Adrenal gland (tissue), 12 donors: ENCODE results near the gene PRKCI. TPM values are rescaled to one million over a fixed set of nuclear protein-coding genes. Genes with fewer than 3 reads are reported as not detected.
A peak's percentile ranks its signal among the peaks of the same experiment; 100 is the strongest.

Source experiments
- DNase-seq, 7 donors: peaks; one replicate each; pipeline ENCODE4 v3.0.0-alpha.2; 2019 to 2020
- H3K27ac ChIP-seq, 5 donors: fragments of 200-600 bp; sonication (generic) in 4 of 5; 1 replicate in 3 of 5; 2 replicates in 2 of 5; pipeline versions ENCODE4 v1.5.1 to v1.8.0; 2016 to 2020; ENCODE audit warnings: mild to moderate bottlenecking in 1 of 5
- H3K27me3 ChIP-seq: fragments of 200-600 bp; 2 replicates; pipeline ENCODE4 v1.8.0; 2021
- H3K36me3 ChIP-seq, 2 donors: fragments of 200-600 bp; replicated peaks in 1 of 2; 1 replicate in 1 of 2; 2 replicates in 1 of 2; pipeline versions ENCODE4 v1.5.1 to v1.8.0; 2018 to 2022
- H3K4me1 ChIP-seq, 2 donors: fragments of 200-600 bp; replicated peaks in 1 of 2; 1 replicate in 1 of 2; 2 replicates in 1 of 2; pipeline versions ENCODE4 v1.5.1 to v1.8.0; 2018 to 2021
- H3K4me3 ChIP-seq, 4 donors: fragments of 200-600 bp; sonication (generic) in 3 of 4; one replicate each; pipeline ENCODE4 v1.5.1; 2016 to 2018
- H3K9me3 ChIP-seq, 3 donors: fragments of 200-600 bp; sonication (generic) in 1 of 3; replicated peaks in 1 of 3; 1 replicate in 2 of 3; 2 replicates in 1 of 3; pipeline versions ENCODE4 v1.5.1 to v1.8.0; 2016 to 2021
- POLR2A ChIP-seq, 2 donors: fragments of 450-650 bp; IDR thresholded peaks; one replicate each; pipeline ENCODE4 v1.6.1; 2017; ENCODE audit warnings: antibody characterized with exemption in 2 of 2, mild to moderate bottlenecking in 2 of 2, moderate library complexity in 1 of 2
- WGBS, 4 donors: extraction: QIAGEN DNeasy Blood & Tissue Kit in 2 of 4; methylation state at CpG; one replicate each; pipeline versions ENCODE4 v1.1.5 to v1.1.7; 2013 to 2017; 5-methylcytosine and 5-hydroxymethylcytosine counted together
- intact Hi-C, 2 donors: fragments of 100-400 bp; cut with DNase I; formaldehyde crosslinking; loops; one replicate each; pipeline versions ENCODE4 v1.14.1 to v1.15.0; 2022 to 2023
- polyA plus RNA-seq, 3 donors: library from polyadenylated mRNA; stranded (reverse); fragments of 200-250 nt in 2 of 3; fragments of 350-450 nt in 1 of 3; fragmentation: Illumina TruSeq in 1 of 3; extraction: RNeasy Lipid Tissue Mini Kit (QIAGEN cat#74804) in 1 of 3; gene quantifications; one replicate each; pipeline ENCODE4 v1.2.3, GENCODE V29; 2013 to 2014
- small RNA-seq, 2 donors: library from RNA; depleted of rRNA; stranded (forward); fragments of <200 nt; gene quantifications; one replicate each; pipeline ENCODE3, GENCODE V24; 2016
- total RNA-seq, 9 donors: library from RNA; depleted of rRNA in 4 of 9; stranded (reverse); fragments of >200 nt in 4 of 9; fragments of 120-200 nt in 1 of 9; fragmentation: NEBNext Ultra II Directional in 1 of 9; extraction: Animal tissue kit (Norgen Biotek cat#: 25700) in 1 of 9; gene quantifications; one replicate each; pipeline versions ENCODE4 v1.1.0 to v1.2.4, GENCODE V29; 2013 to 2023
- TF ChIP-seq, protein P1 (sequence below), 6 experiments: fragments of 450-650 bp in 4 of 6; fragments of 200-600 bp in 2 of 6; sonication (generic) in 1 of 6; IDR thresholded peaks; 1 replicate in 5 of 6; 2 replicates in 1 of 6; pipeline versions ENCODE4 v1.5.1 to v1.8.0; 2016 to 2021; ENCODE audit warnings: antibody characterized with exemption in 6 of 6, mild to moderate bottlenecking in 2 of 6, moderate library complexity in 1 of 6
- donor health status: healthy with polysubstance abuse.
- donor health status: Bipolar disorder and iron deficiency.
- donor health status: DM: yes; HTN: yes; CAD: no.
- donor health status: DM: no; HTN: no; CAD: no.
- donor health status: DM: no; HTN: no; CAD: no.
- donor health status: DM: yes; HTN: yes; CAD: no.

PRKCI gene
- total and polyA plus RNA-seq, 12 donors = 4.8 to 29.2 (median 14.1) TPM

DNA sequence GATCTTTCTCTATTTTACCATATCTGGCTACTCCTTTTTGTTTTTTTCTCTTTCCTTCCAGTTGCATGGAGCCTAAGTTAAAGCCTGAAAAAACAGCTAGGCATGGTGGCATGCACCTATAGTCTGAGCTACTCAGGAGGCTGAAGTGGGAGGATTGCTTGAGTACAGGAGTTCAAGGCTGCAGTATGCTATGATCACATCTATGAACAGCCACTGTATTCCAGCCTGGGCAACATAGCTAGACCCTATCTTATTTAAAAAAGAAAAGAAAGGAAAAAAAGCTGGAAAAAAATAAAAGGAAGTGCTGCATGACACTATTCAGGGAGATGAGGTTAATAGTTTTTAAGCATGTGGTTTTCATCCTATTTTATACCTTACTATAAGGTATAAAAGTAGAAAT is 131.3 kb downstream of the PRKCI start:
- no peaks in the 10 kb centered on the region for H3K9me3 ChIP-seq
- no peak for DNase-seq
- no peaks in the 10 kb centered on the region for H3K36me3 ChIP-seq
- no peak overlapping the region for H3K4me3 ChIP-seq
- no peak for TF ChIP-seq POLR2A (IDR thresholded peaks at IDR 0.05)
- TF ChIP-seq, protein P1, sequence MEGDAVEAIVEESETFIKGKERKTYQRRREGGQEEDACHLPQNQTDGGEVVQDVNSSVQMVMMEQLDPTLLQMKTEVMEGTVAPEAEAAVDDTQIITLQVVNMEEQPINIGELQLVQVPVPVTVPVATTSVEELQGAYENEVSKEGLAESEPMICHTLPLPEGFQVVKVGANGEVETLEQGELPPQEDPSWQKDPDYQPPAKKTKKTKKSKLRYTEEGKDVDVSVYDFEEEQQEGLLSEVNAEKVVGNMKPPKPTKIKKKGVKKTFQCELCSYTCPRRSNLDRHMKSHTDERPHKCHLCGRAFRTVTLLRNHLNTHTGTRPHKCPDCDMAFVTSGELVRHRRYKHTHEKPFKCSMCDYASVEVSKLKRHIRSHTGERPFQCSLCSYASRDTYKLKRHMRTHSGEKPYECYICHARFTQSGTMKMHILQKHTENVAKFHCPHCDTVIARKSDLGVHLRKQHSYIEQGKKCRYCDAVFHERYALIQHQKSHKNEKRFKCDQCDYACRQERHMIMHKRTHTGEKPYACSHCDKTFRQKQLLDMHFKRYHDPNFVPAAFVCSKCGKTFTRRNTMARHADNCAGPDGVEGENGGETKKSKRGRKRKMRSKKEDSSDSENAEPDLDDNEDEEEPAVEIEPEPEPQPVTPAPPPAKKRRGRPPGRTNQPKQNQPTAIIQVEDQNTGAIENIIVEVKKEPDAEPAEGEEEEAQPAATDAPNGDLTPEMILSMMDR (IDR thresholded peaks at IDR 0.05) = no peak
- H3K27me3 ChIP-seq = no peaks in the 10 kb centered on the region
- H3K4me1 ChIP-seq = peaks cover 14 to 16% of the 10 kb centered on the region in 2 donors
- no peak overlapping the region for H3K27ac ChIP-seq
- intact Hi-C loops = no loop called here

DNA sequence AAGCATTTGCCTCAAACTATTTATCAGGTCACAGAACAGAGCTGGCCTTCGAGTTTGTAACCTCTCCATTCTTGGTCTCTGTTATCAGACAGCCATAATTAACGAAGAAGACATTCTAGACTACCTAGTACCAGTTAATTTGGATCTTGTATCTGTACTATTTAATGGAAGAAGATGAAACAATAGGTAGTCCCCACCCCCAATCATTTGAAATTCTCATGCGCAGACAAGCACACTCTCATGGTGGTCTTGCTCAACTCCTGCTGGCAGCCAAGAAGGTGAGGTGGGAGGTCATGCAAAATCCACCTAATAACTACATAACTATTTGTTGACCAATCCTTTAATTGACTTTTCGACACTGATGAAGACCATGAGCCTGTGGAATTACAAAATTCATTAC is 132.5 kb downstream of the PRKCI start:
- no peak for DNase-seq
- peak overlapping the region in 1 of 5 donors; percentile 100 for H3K27ac ChIP-seq
- intact Hi-C loops = no loop called here
- peaks cover 22 to 23% of the 10 kb centered on the region in 2 donors for H3K4me1 ChIP-seq
- H3K9me3 ChIP-seq = no peaks in the 10 kb centered on the region
- no peak overlapping the region for H3K4me3 ChIP-seq
- no peaks in the 10 kb centered on the region for H3K27me3 ChIP-seq
- 80 to 85% (median 84%) methylated on average over 4 of the region's 4 CpGs for WGBS, 4 donors
- no peak for TF ChIP-seq POLR2A (IDR thresholded peaks at IDR 0.05)
- TF ChIP-seq, protein P1 (IDR thresholded peaks at IDR 0.05) = no peak
- H3K36me3 ChIP-seq = no peaks in the 10 kb centered on the region

Small RNAs within 50 kb of the gene (small RNA-seq; reads per million reads assigned to genes)
- 0 reads per million in 2 donors for gene RF00019

Other genes starting within 250 kb of the PRKCI start
- gene GPR160, start 184.4 kb upstream of the PRKCI start, total RNA-seq = 1 to 10 TPM in 7 of 9 donors, under 1 TPM in 2; 0.76 to 5.8 (median 1.9) TPM
- gene GPR160, start 184.4 kb upstream of the PRKCI start, polyA plus RNA-seq = 1 to 10 TPM in 2 of 3 donors, under 1 TPM in 1; 0.88 to 2.1 (median 1.2) TPM
- 100 to 1,000 TPM in 1 of 9 donors, 10 to 100 TPM in 8; 26.3 to 112 (median 56.1) TPM for gene PHC3, start 40.7 kb upstream of the PRKCI start, total RNA-seq
- 10 to 100 TPM in 2 of 3 donors, 1 to 10 TPM in 1; 4.4 to 32.0 (median 15.8) TPM for gene PHC3, start 40.7 kb upstream of the PRKCI start, polyA plus RNA-seq
- gene SKIL, start 135.3 kb downstream of the PRKCI start, total RNA-seq = 10 to 100 TPM; 24.2 to 52.1 (median 48.0) TPM
- 10 to 100 TPM in 1 of 3 donors, 1 to 10 TPM in 2; 8.7 to 13.7 (median 9.6) TPM for gene SKIL, start 135.3 kb downstream of the PRKCI start, polyA plus RNA-seq
- 10 to 100 TPM in 5 of 9 donors, 1 to 10 TPM in 4; 3.8 to 24.3 (median 11.0) TPM for gene CLDN11, start 196.4 kb downstream of the PRKCI start, total RNA-seq
- gene CLDN11, start 196.4 kb downstream of the PRKCI start, polyA plus RNA-seq = 1 to 10 TPM; 5.7 to 7.8 (median 6.4) TPM